Putamen (tissue), 1 donor: ENCODE measurements around the gene TSPAN3.
A peak's percentile ranks its signal among the peaks of the same experiment; 100 is the strongest.

Source experiments
- DNase-seq: peaks from one replicate; pipeline ENCODE4 v3.0.0-alpha.2; 2016; ENCODE audit warnings: low spot score

TSPAN3 gene

GRCh38 chr15:77053709-77054108 is 17.2 kb downstream of the TSPAN3 start:
- no peak for DNase-seq

GRCh38 chr15:77052556-77052955 is 18.4 kb downstream of the TSPAN3 start:
- no peak for DNase-seq

- no peak for DNase-seq
Observed at GRCh38 chr15:77048135-77048876, 22.6 kb downstream of the TSPAN3 start.

- no peak for DNase-seq
Observed at GRCh38 chr15:77046704-77047412, 24.1 kb downstream of the TSPAN3 start.

DNA sequence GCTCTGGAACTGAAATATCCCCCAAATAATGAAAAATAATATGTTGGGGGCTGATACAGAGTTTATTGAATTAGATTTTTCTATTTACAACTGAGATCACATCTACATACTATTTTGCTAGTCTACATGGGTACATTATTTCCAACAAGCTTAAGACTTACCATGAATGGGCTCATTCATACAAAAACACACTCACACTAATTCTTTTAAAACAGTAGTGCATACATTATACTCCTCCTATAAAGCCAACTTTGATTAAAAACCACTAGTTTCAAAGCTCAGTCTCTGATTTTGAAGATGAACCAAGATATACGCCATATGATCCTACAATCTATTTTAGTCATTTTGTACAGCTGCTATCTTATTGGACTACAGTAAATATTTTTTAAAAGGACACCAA is 24.9 kb downstream of the TSPAN3 start:
- no peak for DNase-seq

DNA sequence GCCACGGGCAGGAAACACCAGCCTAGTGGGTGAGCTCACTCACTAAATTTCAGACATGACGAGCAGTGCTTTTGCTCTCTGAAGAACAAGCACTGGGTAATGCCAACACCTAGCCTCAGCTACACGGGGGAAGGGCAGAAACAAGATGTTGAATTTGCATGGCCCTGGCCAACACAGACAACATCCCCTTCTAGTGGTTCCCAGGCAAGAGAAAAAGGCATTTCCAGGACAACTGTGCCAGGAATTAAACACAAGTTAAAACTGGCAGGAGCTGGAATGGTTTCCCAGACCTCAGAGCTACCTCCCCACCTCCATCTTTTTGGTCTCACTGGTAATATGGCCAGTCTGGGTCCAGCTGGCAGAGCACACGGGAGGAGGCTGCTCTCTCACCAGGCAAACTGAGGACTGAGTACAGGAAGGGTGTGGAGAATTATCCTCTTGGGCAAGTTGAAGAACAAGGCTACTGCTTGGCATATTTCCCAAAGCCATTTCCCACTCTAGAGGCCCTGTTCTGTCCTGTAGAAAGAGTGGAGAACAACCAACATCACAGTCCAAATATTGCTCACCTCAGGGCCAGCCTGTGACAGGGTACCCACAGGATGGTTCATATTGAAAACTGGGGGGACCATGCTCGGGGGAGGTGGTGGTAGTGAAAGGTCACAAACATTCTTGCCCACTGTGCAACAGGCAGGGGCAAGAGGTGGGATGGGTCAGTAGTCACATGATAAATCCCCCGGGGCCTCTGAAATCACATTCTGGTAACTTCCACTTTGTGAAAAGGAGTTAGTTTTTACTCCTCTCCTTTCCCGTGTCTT is 26.5 kb downstream of the TSPAN3 start:
- peak; percentile 26 for DNase-seq

- DNase-seq, result no peak
Observed at GRCh38 chr15:77042955-77043920, 27.7 kb downstream of the TSPAN3 start.

- DNase-seq, result no peak
Observed at GRCh38 chr15:77042245-77042919, 28.5 kb downstream of the TSPAN3 start.

DNA sequence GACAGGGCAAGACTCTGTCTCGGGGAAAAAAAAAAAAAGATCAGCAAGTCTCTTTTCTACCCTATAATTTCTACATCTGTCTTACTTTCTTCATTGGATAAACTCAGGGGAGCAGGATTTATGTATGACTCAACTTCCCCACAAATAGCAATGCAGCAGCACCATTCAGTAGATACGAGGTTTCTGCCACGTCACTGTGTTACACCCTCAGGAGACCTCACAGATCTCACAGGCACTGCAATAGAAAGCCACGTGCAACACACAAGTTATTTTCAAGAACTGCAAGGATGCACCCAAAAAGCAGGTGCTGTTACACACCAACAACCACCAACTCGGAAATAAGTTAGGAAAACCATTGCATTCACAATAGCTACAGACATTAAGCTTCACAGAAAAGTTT is 30.2 kb downstream of the TSPAN3 start:
- DNase-seq, result peak; percentile 40

DNA sequence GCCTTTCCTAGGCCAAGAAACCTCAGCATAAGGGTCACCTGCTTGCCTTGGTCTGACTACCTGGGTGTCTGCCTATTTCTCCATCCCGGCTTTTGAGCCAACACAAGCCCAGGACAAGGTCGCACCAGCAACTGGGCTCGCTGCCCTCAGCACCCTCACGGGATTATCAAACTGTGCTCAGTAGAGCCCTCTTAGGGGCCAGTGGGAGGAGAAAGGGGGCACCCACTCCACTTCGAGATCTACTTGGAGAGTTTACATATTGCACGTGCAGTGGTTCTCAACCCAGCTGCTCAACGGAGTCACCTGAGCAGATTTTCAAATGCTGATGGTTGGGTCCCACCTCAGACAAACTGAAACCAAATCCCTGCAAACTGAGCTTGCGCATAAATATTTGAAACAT is 31.1 kb downstream of the TSPAN3 start:
- no peak for DNase-seq

DNA sequence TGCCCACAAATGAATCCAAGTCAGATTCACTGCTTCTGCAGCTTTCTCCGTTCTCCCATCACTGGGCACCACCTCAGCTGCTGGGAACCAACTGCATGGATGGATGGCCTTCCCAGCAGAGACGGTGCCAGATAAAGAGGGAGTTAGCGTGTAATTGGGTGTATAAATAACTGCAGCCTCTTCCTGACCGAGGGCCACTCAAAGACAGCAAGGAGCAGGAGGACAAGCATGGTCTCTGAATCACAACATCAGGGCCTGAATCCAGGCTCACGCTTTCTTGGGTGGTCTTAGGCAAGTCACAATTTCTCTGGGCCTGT is 31.7 kb downstream of the TSPAN3 start:
- DNase-seq, result no peak

GRCh38 chr15:77038312-77039216 is 32.3 kb downstream of the TSPAN3 start:
- no peak for DNase-seq

DNA sequence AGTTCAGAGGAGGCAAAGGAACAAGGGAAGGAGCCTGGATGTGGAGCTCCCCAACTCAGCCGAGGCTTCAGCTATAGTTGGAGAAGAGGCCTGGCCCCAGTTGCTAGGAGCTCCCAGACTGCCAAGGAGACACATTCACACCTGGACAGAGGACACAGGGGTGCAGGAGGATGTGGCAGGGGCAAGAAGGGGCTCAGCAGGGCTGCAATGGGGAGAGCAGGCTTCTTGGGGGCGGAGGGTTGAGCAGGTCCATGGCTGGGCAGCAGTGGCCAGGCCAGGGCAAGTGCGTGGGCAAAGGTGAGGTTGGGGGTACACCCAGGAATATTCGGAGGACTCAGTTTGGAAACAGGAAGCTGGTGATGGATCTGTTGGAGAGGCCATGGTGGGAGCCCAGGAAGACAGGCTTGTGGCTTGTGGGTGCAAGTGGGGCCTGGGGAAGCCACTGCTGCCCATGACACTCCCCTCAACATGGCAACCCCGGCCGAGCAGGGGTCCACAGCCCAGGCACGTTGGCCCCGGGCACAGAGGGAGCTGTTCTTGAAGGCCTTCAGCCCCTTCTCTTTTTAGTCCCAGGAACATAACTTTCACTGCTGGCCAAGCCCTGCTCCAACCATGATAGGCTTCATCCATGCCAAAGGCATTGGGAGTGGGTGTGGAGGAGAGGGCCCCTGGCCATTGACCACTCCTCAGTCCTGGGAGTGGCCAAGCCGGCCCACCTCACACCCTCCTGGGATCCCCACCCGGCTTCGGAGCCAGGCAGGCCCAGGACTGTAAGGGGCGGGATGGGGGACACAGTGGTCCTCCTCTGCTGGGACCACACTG is 33.3 kb downstream of the TSPAN3 start:
- no peak for DNase-seq

GRCh38 chr15:77036537-77037387 is 34.1 kb downstream of the TSPAN3 start:
- no peak for DNase-seq

DNA sequence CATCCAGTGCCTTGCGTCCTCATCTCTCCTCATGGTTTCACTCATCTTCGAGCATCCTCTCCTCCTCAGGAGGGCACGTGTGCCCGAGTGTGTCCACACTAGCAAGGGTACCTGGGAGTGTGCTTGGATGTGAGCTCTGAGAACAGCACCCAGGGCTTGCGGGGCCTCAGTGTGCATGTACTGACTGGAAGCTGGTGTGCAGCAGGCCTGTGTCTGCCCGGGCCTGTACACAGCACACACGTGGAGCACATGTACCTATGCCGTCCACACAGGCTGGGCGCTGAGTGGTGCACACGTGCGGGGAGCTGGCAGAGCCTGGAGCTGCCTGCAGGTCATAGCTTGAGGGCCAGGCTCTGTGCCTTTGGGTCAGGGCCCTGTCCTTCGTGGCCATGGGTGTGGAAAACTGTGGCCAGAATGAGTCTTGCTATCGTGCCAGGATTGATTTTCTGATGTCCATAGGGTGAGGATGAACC is 34.9 kb downstream of the TSPAN3 start:
- no peak for DNase-seq

- DNase-seq, result no peak
Observed at GRCh38 chr15:77035584-77035983, 35.3 kb downstream of the TSPAN3 start.

DNA sequence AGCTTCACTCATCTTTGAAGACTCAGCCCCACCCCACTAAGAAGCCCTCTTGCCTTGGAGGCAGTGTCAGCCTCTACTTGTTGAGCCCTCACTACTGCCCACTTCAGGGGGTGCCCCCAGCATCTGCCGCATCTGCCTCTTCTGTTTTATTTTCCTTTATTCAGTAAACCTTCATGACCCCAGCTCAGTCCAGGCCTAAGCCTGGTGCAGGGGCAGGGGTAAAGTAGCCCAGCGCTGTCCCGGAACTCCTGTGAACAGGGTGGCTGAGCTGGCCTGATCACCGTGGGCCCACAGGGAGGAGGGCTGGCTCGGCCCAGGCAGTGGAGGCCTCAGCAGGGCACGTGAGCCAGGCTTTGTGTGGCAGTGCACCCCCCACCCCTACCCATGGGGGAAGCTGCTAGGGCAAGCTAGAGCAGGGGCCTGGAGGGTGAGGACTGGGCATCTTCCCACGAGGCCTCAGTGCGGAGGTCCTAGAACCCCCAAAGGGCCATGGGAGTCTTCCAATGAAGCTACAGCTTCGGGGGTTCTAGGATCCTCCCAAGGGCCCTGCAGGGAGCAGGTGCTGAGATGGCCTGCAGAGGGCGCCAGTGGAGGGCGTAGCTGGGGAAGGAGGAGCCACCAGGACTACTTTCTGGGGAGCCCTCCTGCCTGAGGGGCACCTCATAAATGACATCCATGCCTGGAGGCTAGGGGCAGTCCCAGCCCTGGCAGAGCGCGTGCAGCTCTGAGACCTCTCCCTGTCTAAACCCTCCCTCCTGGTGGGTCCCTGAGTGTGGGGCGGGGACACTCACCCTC is 36.0 kb downstream of the TSPAN3 start:
- no peak for DNase-seq
